Activated naive CD4-positive, alpha-beta T cell treated with anti-CD3 and anti-CD28 coated beads, Interleukin-2, amount 10 ng/mL, durations not matched to agents 7 days and 5 days (primary cell): ENCODE measurements around the gene IFRD2.
A peak's percentile ranks its signal among the peaks of the same experiment; 100 is the strongest.

ENCODE experiments used
- CTCF ChIA-PET: fragments of 350-600 bp; sonication (Branson Sonifier 250); formaldehyde crosslinking; loops from one replicate; lab custom pipeline; 2021; ENCODE audit warnings: antibody characterized with exemption; lab: Charles Lee
- DNase-seq: peaks from one replicate; pipeline ENCODE4 v3.0.0-alpha.2; 2020
- H3K27ac Mint-ChIP-seq: one replicate; pipeline ENCODE4 v1.8.0; 2021; ENCODE audit warnings: mild to moderate bottlenecking, moderate library complexity, mixed read lengths
- H3K27me3 Mint-ChIP-seq: one replicate; pipeline ENCODE4 v1.8.0; 2021; ENCODE audit warnings: mild to moderate bottlenecking, mixed read lengths
- H3K36me3 Mint-ChIP-seq: one replicate; pipeline ENCODE4 v1.8.0; 2021; ENCODE audit warnings: mixed read lengths
- H3K4me1 Mint-ChIP-seq: one replicate; pipeline ENCODE4 v1.8.0; 2021; ENCODE audit warnings: mixed read lengths
- H3K4me3 Mint-ChIP-seq: one replicate; pipeline ENCODE4 v1.8.0; 2021; ENCODE audit warnings: mild to moderate bottlenecking, moderate library complexity, mixed read lengths
- H3K9me3 Mint-ChIP-seq: one replicate; pipeline ENCODE4 v1.8.0; 2021; ENCODE audit warnings: mixed read lengths

IFRD2 gene

DNA sequence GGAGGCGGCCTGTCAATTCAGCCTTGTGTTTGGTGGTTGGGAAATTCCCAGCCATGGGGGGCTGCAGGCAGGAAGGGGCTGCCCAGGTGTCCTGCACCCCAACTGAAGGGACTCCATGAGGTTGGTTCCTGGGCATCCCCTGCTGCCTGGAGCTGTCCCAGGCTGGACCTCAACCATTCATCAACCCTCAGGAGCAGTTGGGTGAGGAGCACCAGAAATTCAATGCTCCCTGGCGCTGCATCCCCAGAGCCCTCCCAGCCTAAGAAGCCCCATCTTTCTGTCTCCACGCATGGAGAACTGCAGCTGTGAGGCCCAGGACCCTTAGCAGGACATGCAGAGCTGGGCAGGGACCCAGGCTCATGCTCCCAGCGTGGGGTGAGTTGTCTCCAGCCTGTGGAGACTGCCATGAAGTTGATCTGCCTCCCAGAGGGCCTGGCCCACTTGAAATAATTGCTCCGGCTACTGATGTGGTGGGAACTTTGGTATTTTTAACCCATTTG is 31.2 kb downstream of the IFRD2 start:
- DNase-seq = no peak
- H3K36me3 Mint-ChIP-seq = peaks cover 28% of the 10 kb centered on the region
- H3K9me3 Mint-ChIP-seq = no peaks in the 10 kb centered on the region
- H3K27ac Mint-ChIP-seq = no peak overlapping the region
- CTCF ChIA-PET = interaction anchor here (0.7 to 1.3 kb wide), 4 partner anchors 11 to 66 kb away, joined by 3 to 4 read pairs (median 3); no protein-coding TSS in a partner anchor
- peaks cover 10% of the 10 kb centered on the region for H3K4me1 Mint-ChIP-seq
- no peak overlapping the region for H3K4me3 Mint-ChIP-seq
- H3K27me3 Mint-ChIP-seq = peaks cover 21% of the 10 kb centered on the region

GRCh38 chr3:50260027-50260941 is 31.9 kb downstream of the IFRD2 start:
- CTCF ChIA-PET = interaction anchor here (0.7 to 2.4 kb wide), 7 partner anchors 9 to 536 kb away, joined by 3 to 23 read pairs (median 3); partner anchors contain the start of gene SEMA3B
- Mint-ChIP-seq H3K27me3 (peaks cover 14% of the 10 kb centered on the region), H3K4me3 (peak overlapping the region; percentile 66), H3K9me3 (no peaks in the 10 kb centered on the region), H3K4me1 (peaks cover 10% of the 10 kb centered on the region), H3K27ac (peak overlapping the region; percentile 55), H3K36me3 (peaks cover 28% of the 10 kb centered on the region)
- peak; percentile 89 for DNase-seq

DNA sequence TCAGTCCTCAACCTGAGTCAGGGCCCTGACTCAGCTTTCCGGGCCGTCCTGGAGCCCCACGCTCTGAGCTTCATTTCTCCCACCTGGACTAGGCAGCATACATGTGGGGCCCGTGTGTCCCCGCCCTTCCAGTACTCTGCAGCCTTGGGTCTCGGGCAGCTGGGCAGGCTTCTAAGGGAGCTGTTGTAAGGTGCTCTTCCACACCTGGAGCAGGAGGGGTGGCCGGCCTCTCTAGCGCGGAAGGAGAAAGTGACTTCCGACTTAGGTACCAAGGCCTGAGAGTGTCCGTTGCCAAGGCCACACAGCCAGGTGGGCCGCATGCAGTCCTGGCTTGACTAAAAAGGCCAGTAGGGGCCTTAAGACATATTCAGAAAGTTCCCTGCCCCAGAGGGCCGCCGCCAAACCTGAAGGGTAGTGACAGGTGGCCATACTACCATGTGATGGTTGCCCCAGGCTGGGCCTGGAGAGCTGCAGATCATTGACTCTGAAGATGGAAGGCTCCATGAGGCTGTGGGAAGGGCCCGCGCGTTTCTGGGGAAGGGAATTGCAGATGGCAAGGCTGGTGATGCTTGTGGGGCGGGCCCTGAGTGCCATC is 32.7 kb downstream of the IFRD2 start:
- Mint-ChIP-seq H3K4me3 (peak overlapping the region; percentile 66), H3K9me3 (no peaks in the 10 kb centered on the region), H3K27ac (peak overlapping the region; percentile 55), H3K27me3 (peaks cover 9% of the 10 kb centered on the region), H3K4me1 (peaks cover 10% of the 10 kb centered on the region), H3K36me3 (peaks cover 30% of the 10 kb centered on the region)
- CTCF ChIA-PET = interaction anchor here (0.7 to 2.4 kb wide), 9 partner anchors 9 to 535 kb away, joined by 3 to 23 read pairs (median 3); partner anchors contain the start of gene SEMA3B
- peak; percentile 19 for DNase-seq

- no peak for DNase-seq
- Mint-ChIP-seq H3K36me3 (peaks cover 33% of the 10 kb centered on the region), H3K27ac (no peak overlapping the region), H3K4me1 (peaks cover 10% of the 10 kb centered on the region), H3K27me3 (peaks cover 5% of the 10 kb centered on the region), H3K9me3 (no peaks in the 10 kb centered on the region), H3K4me3 (no peak overlapping the region)
- CTCF ChIA-PET = interaction anchor here (0.7 to 2.4 kb wide), 9 partner anchors 9 to 67 kb away, joined by 3 to 23 read pairs (median 3); partner anchors contain the start of gene SEMA3B
These were observed 33.2 kb downstream of the IFRD2 start for GRCh38 chr3:50258979-50259378.

- no peak overlapping the region for H3K4me3 Mint-ChIP-seq
- CTCF ChIA-PET = interaction anchor here (0.9 to 2.4 kb wide), 10 partner anchors 8 to 66 kb away, joined by 3 to 23 read pairs (median 3); no protein-coding TSS in a partner anchor
- DNase-seq = no peak
- H3K36me3 Mint-ChIP-seq = peaks cover 42% of the 10 kb centered on the region
- H3K27me3 Mint-ChIP-seq = peaks cover 4% of the 10 kb centered on the region
- H3K9me3 Mint-ChIP-seq = no peaks in the 10 kb centered on the region
- no peak overlapping the region for H3K27ac Mint-ChIP-seq
- peaks cover 10% of the 10 kb centered on the region for H3K4me1 Mint-ChIP-seq
These were observed 34.1 kb downstream of the IFRD2 start for GRCh38 chr3:50258029-50258680.

- Mint-ChIP-seq H3K27me3 (no peaks in the 10 kb centered on the region), H3K4me1 (peaks cover 10% of the 10 kb centered on the region), H3K4me3 (no peak overlapping the region), H3K36me3 (peaks cover 44% of the 10 kb centered on the region), H3K27ac (no peak overlapping the region), H3K9me3 (no peaks in the 10 kb centered on the region)
- peak; percentile 64 for DNase-seq
- CTCF ChIA-PET = interaction anchor here (0.5 to 3.1 kb wide), 9 partner anchors 10 to 67 kb away, joined by 3 to 20 read pairs (median 3); no protein-coding TSS in a partner anchor
These were observed 35.0 kb downstream of the IFRD2 start for GRCh38 chr3:50256978-50257890.

- peaks cover 51% of the 10 kb centered on the region for H3K36me3 Mint-ChIP-seq
- CTCF ChIA-PET = interaction anchor here (0.6 to 3.1 kb wide), 5 partner anchors 9 to 28 kb away, joined by 3 to 20 read pairs (median 4); no protein-coding TSS in a partner anchor
- no peaks in the 10 kb centered on the region for H3K27me3 Mint-ChIP-seq
- H3K4me1 Mint-ChIP-seq = peaks cover 13% of the 10 kb centered on the region
- H3K4me3 Mint-ChIP-seq = no peak overlapping the region
- no peaks in the 10 kb centered on the region for H3K9me3 Mint-ChIP-seq
- H3K27ac Mint-ChIP-seq = no peak overlapping the region
- DNase-seq = no peak
These were observed 37.0 kb downstream of the IFRD2 start for GRCh38 chr3:50255251-50255615.

GRCh38 chr3:50254577-50255250 is 37.5 kb downstream of the IFRD2 start:
- H3K9me3 Mint-ChIP-seq = no peaks in the 10 kb centered on the region
- peak overlapping the region; percentile 19 for H3K27ac Mint-ChIP-seq
- CTCF ChIA-PET = interaction anchor here (0.6 to 3.1 kb wide), 5 partner anchors 8 to 28 kb away, joined by 3 to 20 read pairs (median 4); no protein-coding TSS in a partner anchor
- peaks cover 52% of the 10 kb centered on the region for H3K36me3 Mint-ChIP-seq
- DNase-seq = no peak
- H3K4me1 Mint-ChIP-seq = peaks cover 15% of the 10 kb centered on the region
- no peak overlapping the region for H3K4me3 Mint-ChIP-seq
- H3K27me3 Mint-ChIP-seq = no peaks in the 10 kb centered on the region

DNA sequence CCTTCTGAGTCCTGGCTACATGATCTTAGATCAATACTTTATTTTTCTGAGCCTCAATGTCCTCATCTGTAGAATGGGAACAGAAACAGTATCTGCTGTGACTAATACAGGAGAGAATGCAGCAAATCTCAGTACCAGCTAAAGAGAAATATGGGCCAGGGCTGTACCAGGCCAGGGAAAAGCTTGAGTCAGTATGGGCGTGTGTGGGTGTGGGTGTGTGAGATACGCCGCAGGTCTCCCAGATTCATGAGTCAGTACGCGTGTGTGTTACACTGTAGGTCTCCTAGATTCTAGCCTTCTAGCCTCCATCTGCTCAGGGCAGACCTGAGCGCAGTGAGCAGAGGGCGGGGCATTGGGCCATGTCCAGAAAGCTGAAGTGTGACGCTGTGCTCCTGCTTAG is 41.0 kb downstream of the IFRD2 start:
- CTCF ChIA-PET = no interaction called here
- Mint-ChIP-seq H3K36me3 (peaks cover 34% of the 10 kb centered on the region), H3K4me3 (no peak overlapping the region), H3K27me3 (no peaks in the 10 kb centered on the region), H3K4me1 (peaks cover 34% of the 10 kb centered on the region), H3K27ac (no peak overlapping the region), H3K9me3 (no peaks in the 10 kb centered on the region)
- no peak for DNase-seq

GRCh38 chr3:50250514-50250913 is 41.7 kb downstream of the IFRD2 start:
- Mint-ChIP-seq H3K36me3 (peaks cover 32% of the 10 kb centered on the region), H3K27me3 (no peaks in the 10 kb centered on the region), H3K4me3 (no peak overlapping the region), H3K9me3 (no peaks in the 10 kb centered on the region), H3K4me1 (peaks cover 41% of the 10 kb centered on the region), H3K27ac (peak overlapping the region; percentile 30)
- DNase-seq = no peak
- CTCF ChIA-PET = interaction anchor here (0.9 to 5.1 kb wide), 5 partner anchors 9 to 24 kb away, joined by 3 to 112 read pairs (median 4); partner anchors contain the start of gene GNAI2

DNA sequence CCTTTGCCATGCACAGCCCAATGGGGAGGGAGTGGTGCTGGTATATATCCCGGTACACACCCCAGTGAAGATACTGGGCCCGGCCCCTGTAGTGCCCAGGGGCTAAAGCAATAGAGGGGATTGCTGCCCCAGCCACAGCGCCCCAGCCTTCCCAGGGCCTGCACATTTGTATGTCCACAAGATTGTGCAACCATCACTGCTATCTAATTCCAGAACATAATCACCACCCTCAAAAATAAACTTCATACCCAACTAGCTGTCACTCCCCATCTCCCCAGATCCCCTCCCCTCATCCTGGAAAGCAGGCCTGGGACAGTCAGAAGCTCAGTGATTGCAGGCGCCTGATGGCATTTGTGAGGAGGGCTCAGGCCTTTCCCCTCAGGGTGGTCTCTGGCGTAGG is 42.8 kb downstream of the IFRD2 start:
- Mint-ChIP-seq H3K27me3 (no peaks in the 10 kb centered on the region), H3K27ac (no peak overlapping the region), H3K36me3 (peaks cover 32% of the 10 kb centered on the region), H3K4me3 (no peak overlapping the region), H3K9me3 (no peaks in the 10 kb centered on the region), H3K4me1 (peaks cover 52% of the 10 kb centered on the region)
- DNase-seq = no peak
- CTCF ChIA-PET = interaction anchor here (0.9 to 5.1 kb wide), 4 partner anchors 10 to 25 kb away, joined by 3 to 112 read pairs (median 4); partner anchors contain the start of gene GNAI2

- peaks cover 61% of the 10 kb centered on the region for H3K4me1 Mint-ChIP-seq
- H3K36me3 Mint-ChIP-seq = peaks cover 25% of the 10 kb centered on the region
- peak overlapping the region; percentile 74 for H3K27ac Mint-ChIP-seq
- H3K9me3 Mint-ChIP-seq = no peaks in the 10 kb centered on the region
- no peak overlapping the region for H3K4me3 Mint-ChIP-seq
- CTCF ChIA-PET = interaction anchor here (0.6 to 5.1 kb wide), 6 partner anchors 9 to 54 kb away, joined by 3 to 112 read pairs (median 4); partner anchors contain the start of gene GNAI2
- no peaks in the 10 kb centered on the region for H3K27me3 Mint-ChIP-seq
- DNase-seq = no peak
These were observed 43.8 kb downstream of the IFRD2 start for GRCh38 chr3:50248387-50248786.
